GM23338 (cell line): ENCODE results near the gene SARS2. TPM values are rescaled to one million over a fixed set of nuclear protein-coding genes. Genes with fewer than 3 reads are reported as not detected.

Source experiments
- ATAC-seq: fragments of 200-7000 bp; cut with Tn5 transposase; 3 replicates; pipeline ENCODE4 v1.9.1; 2020
- DNase-seq: peaks from one replicate; pipeline ENCODE4 v3.0.0-alpha.2; 2015; ENCODE audit warnings: low spot score
- H2AFZ ChIP-seq: fragments of 200-600 bp; sonication (generic); 2 replicates; pipeline ENCODE4 v1.8.0; 2016; ENCODE audit warnings: antibody characterized with exemption, mild to moderate bottlenecking, moderate library complexity
- H3F3A ChIP-seq: fragments of 200-600 bp; sonication (generic); replicated peaks from 2 replicates; pipeline ENCODE4 v1.8.0; 2017; ENCODE audit warnings: antibody characterized with exemption, mixed run types, low read depth
- H3K27ac ChIP-seq: fragments of 200-600 bp; sonication (generic); 2 replicates; pipeline ENCODE4 v1.6.1; 2016; ENCODE audit warnings: low read depth
- H3K27me3 ChIP-seq: fragments of 200-600 bp; sonication (generic); 2 replicates; pipeline ENCODE4 v1.8.0; 2016; ENCODE audit warnings: mild to moderate bottlenecking, mixed run types, moderate library complexity; ENCODE audit not compliant: insufficient read depth
- H3K36me3 ChIP-seq: fragments of 200-600 bp; sonication (generic); 2 replicates; pipeline ENCODE4 v1.8.0; 2016; ENCODE audit warnings: mild to moderate bottlenecking; ENCODE audit not compliant: insufficient read depth
- H3K4me1 ChIP-seq: fragments of 200-600 bp; sonication (generic); 2 replicates; pipeline ENCODE4 v1.8.0; 2016; ENCODE audit warnings: mild to moderate bottlenecking, moderate library complexity; ENCODE audit not compliant: insufficient read depth
- H3K4me2 ChIP-seq: fragments of 200-600 bp; sonication (generic); 2 replicates; pipeline ENCODE4 v1.7.1; 2017; ENCODE audit warnings: mixed run types
- H3K4me3 ChIP-seq: fragments of 200-600 bp; sonication (generic); 2 replicates; pipeline ENCODE4 v1.6.1; 2016; ENCODE audit warnings: mixed run types
- H3K79me2 ChIP-seq: fragments of 200-600 bp; sonication (generic); replicated peaks from 2 replicates; pipeline ENCODE4 v1.8.0; 2017; ENCODE audit warnings: mild to moderate bottlenecking; ENCODE audit not compliant: insufficient read depth
- H3K9me2 ChIP-seq: fragments of 200-600 bp; sonication (generic); 2 replicates; pipeline ENCODE4 v1.8.0; 2017; ENCODE audit not compliant: insufficient read depth
- H4K20me1 ChIP-seq: fragments of 200-600 bp; sonication (generic); replicated peaks from 2 replicates; pipeline ENCODE4 v1.8.0; 2017; ENCODE audit warnings: mild to moderate bottlenecking; ENCODE audit not compliant: insufficient read depth
- H3K27ac Mint-ChIP-seq: 2 replicates; pipeline ENCODE4 v1.8.0; 2020; ENCODE audit warnings: inconsistent platforms, mild to moderate bottlenecking, moderate library complexity, mixed read lengths
- H3K27me3 Mint-ChIP-seq: 3 replicates; pipeline ENCODE4 v1.8.0; 2022; ENCODE audit warnings: low read depth, mild to moderate bottlenecking, moderate library complexity, mixed read lengths, inconsistent platforms; ENCODE audit not compliant: insufficient read depth, poor library complexity
- H3K36me3 Mint-ChIP-seq: 3 replicates; pipeline ENCODE4 v1.8.0; 2021; ENCODE audit warnings: low read depth, mild to moderate bottlenecking, inconsistent platforms, moderate library complexity, mixed read lengths
- H3K4me1 Mint-ChIP-seq: 3 replicates; pipeline ENCODE4 v1.8.0; 2020; ENCODE audit warnings: mild to moderate bottlenecking, inconsistent platforms, mixed read lengths
- H3K4me3 Mint-ChIP-seq: 3 replicates; pipeline ENCODE4 v1.8.0; 2021; ENCODE audit warnings: moderate library complexity, mild to moderate bottlenecking, inconsistent platforms, mixed read lengths
- H3K9me3 Mint-ChIP-seq: 3 replicates; pipeline ENCODE4 v1.8.0; 2020; ENCODE audit warnings: moderate library complexity, mild to moderate bottlenecking, inconsistent platforms, mixed read lengths
- CREB1 ChIP-seq: fragments of 250-450 bp; sonication (Bioruptor Pico); IDR thresholded peaks from 2 replicates; pipeline ENCODE4 v1.5.0; 2020; ENCODE audit warnings: low read depth, mild to moderate bottlenecking, moderate library complexity
- EZH2phosphoT487 ChIP-seq: fragments of 200-600 bp; sonication (generic); IDR thresholded peaks from one replicate; pipeline ENCODE4 v1.8.1; 2018; ENCODE audit warnings: antibody characterized with exemption; ENCODE audit not compliant: unreplicated experiment
- JUNB ChIP-seq: IDR thresholded peaks from one replicate; pipeline ENCODE4 v1.6.1; 2016; ENCODE audit warnings: antibody characterized with exemption; ENCODE audit not compliant: unreplicated experiment
- NANOG ChIP-seq: IDR thresholded peaks from 2 replicates; pipeline ENCODE4 v1.6.1; 2016; ENCODE audit warnings: antibody characterized with exemption, borderline replicate concordance
- POLR2AphosphoS5 ChIP-seq: IDR thresholded peaks from 2 replicates; pipeline ENCODE4 v1.6.1; 2016; ENCODE audit warnings: antibody characterized with exemption, low read depth
- STAT1 ChIP-seq: IDR thresholded peaks from one replicate; pipeline ENCODE4 v1.6.1; 2016; ENCODE audit warnings: antibody characterized with exemption; ENCODE audit not compliant: unreplicated experiment
- ZNF114 ChIP-seq: fragments of 250-450 bp; sonication (Bioruptor Pico); IDR thresholded peaks from 2 replicates; pipeline ENCODE4 v1.5.0; 2020; ENCODE audit warnings: mild to moderate bottlenecking, moderate library complexity
- ZNF331 ChIP-seq: fragments of 250-450 bp; sonication (Bioruptor Pico); IDR thresholded peaks from 2 replicates; pipeline ENCODE4 v1.5.0; 2020; ENCODE audit warnings: low read depth, mild to moderate bottlenecking, moderate library complexity
- polyA plus RNA-seq: library from polyadenylated mRNA; unstranded; fragments of >200 nt; fragmentation: Nextera tagmentation; extraction: Ambion mirVana; gene quantifications from 2 replicates; pipeline ENCODE4 v1.2.1, GENCODE V29; 2016
- total RNA-seq: library from RNA; depleted of rRNA; stranded (reverse); fragments of >200 nt; shearing (Covaris generic); gene quantifications from 2 replicates; pipeline ENCODE4 v1.2.3, GENCODE V29; 2014
- TF ChIP-seq, protein P1 (sequence below), 2 experiments: fragments of 200-600 bp in 1 of 2; sonication (generic) in 1 of 2; conservative IDR thresholded peaks; 2 replicates each; pipeline versions ENCODE4 v1.5.1 to v1.6.1; 2016 to 2017; ENCODE audit warnings: antibody characterized with exemption in 2 of 2, low read depth in 2 of 2, mild to moderate bottlenecking in 2 of 2, moderate library complexity in 1 of 2
- TF ChIP-seq, protein P2 (sequence below): IDR thresholded peaks from 2 replicates; pipeline ENCODE4 v1.6.1; 2016; ENCODE audit warnings: antibody characterized with exemption
- TF ChIP-seq, protein P3 (sequence below): fragments of 250-450 bp; sonication (Bioruptor Pico); IDR thresholded peaks from 2 replicates; pipeline ENCODE4 v1.5.0; 2020; ENCODE audit warnings: mild to moderate bottlenecking, moderate library complexity

Gene SARS2
- total and polyA plus RNA-seq, 2 experiments from 2014 or later, result 70.6 to 75.7 TPM

DNA sequence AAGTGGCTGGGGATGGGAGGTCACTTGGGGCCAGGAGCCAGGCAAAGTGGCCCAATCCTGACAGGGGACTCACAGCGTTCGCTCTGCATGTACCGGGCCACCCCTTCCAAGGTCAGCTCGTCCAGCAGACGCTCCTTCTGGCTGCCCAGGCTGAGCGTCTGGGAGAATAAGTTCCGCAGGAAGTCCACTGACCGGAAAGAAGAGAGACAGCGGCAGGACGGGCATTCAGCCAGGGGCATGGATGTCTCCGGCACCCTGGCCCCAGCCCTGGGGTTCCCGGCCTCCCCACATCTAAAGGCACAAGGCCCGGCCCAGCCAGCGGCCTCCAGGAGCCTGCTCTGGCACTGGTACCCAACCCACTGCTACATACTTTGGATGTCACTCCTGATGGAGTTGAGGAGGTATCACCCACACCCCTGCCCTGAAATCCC is 37.2 kb downstream of the SARS2 start (continued):
- TF ChIP-seq ZNF114 (CRISPR knock-in tag) (no peak), NANOG (no peak), STAT1 (no peak), JUNB (no peak), EZH2phosphoT487 (no peak), CREB1 (CRISPR knock-in tag) (no peak)
- TF ChIP-seq, protein P1, sequence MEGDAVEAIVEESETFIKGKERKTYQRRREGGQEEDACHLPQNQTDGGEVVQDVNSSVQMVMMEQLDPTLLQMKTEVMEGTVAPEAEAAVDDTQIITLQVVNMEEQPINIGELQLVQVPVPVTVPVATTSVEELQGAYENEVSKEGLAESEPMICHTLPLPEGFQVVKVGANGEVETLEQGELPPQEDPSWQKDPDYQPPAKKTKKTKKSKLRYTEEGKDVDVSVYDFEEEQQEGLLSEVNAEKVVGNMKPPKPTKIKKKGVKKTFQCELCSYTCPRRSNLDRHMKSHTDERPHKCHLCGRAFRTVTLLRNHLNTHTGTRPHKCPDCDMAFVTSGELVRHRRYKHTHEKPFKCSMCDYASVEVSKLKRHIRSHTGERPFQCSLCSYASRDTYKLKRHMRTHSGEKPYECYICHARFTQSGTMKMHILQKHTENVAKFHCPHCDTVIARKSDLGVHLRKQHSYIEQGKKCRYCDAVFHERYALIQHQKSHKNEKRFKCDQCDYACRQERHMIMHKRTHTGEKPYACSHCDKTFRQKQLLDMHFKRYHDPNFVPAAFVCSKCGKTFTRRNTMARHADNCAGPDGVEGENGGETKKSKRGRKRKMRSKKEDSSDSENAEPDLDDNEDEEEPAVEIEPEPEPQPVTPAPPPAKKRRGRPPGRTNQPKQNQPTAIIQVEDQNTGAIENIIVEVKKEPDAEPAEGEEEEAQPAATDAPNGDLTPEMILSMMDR (conservative IDR thresholded peaks at IDR 0.05; ENCODE audit: low read depth in 2 of 2), result no peak

DNA sequence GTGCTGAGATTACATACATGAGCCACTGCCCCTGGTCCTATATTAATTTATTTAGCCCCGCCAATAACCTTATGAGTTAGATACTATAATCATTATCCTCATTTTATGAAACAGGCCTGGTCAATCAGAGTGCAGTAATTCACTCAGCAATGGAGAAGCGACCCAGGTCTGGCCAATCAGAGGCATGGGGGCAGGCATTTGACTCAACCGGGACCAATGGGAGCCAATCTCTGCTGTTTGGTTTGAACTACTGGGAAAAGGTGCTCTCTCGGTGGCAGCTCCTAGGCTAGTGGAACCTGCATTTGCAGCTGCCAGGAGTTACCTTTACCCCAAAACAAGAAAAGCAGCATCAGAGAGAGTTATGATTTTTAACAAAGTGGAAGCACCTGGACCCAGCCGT is 37.7 kb downstream of the SARS2 start:
- H3K4me1 ChIP-seq, result no peaks in the 10 kb centered on the region
- peak; percentile 42 for DNase-seq
- no peaks in the 10 kb centered on the region for H3K79me2 ChIP-seq
- peaks cover 3% of the 10 kb centered on the region; the same call in 2 of the 3 replicates for H3K4me1 Mint-ChIP-seq
- H3K27ac ChIP-seq, result no peak overlapping the region
- no peak overlapping the region for H3K27ac Mint-ChIP-seq
- ATAC-seq, result peak; percentile 73
- H3K36me3 ChIP-seq, result no peaks in the 10 kb centered on the region
- 0 out of 3 replicates have a peak, but pooled peaks cover 3% of the 10 kb centered on the region for H3K36me3 Mint-ChIP-seq
- no peaks in the 10 kb centered on the region for H3K9me2 ChIP-seq
- no peaks in the 10 kb centered on the region for H3F3A ChIP-seq
- no peaks in the 10 kb centered on the region for H3K27me3 ChIP-seq
- H3K4me2 ChIP-seq, result no peak overlapping the region
- H3K9me3 Mint-ChIP-seq, result no peaks in the 10 kb centered on the region; the same call in 2 of the 3 replicates
- H2AFZ ChIP-seq, result no peak overlapping the region
- H3K27me3 Mint-ChIP-seq, result peaks cover 3% of the 10 kb centered on the region
- no peak overlapping the region; the same call in 2 of the 3 replicates for H3K4me3 Mint-ChIP-seq
- H4K20me1 ChIP-seq, result no peaks in the 10 kb centered on the region
- TF ChIP-seq, protein P2, sequence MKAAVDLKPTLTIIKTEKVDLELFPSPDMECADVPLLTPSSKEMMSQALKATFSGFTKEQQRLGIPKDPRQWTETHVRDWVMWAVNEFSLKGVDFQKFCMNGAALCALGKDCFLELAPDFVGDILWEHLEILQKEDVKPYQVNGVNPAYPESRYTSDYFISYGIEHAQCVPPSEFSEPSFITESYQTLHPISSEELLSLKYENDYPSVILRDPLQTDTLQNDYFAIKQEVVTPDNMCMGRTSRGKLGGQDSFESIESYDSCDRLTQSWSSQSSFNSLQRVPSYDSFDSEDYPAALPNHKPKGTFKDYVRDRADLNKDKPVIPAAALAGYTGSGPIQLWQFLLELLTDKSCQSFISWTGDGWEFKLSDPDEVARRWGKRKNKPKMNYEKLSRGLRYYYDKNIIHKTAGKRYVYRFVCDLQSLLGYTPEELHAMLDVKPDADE, result no peak
- TF ChIP-seq, protein P3, sequence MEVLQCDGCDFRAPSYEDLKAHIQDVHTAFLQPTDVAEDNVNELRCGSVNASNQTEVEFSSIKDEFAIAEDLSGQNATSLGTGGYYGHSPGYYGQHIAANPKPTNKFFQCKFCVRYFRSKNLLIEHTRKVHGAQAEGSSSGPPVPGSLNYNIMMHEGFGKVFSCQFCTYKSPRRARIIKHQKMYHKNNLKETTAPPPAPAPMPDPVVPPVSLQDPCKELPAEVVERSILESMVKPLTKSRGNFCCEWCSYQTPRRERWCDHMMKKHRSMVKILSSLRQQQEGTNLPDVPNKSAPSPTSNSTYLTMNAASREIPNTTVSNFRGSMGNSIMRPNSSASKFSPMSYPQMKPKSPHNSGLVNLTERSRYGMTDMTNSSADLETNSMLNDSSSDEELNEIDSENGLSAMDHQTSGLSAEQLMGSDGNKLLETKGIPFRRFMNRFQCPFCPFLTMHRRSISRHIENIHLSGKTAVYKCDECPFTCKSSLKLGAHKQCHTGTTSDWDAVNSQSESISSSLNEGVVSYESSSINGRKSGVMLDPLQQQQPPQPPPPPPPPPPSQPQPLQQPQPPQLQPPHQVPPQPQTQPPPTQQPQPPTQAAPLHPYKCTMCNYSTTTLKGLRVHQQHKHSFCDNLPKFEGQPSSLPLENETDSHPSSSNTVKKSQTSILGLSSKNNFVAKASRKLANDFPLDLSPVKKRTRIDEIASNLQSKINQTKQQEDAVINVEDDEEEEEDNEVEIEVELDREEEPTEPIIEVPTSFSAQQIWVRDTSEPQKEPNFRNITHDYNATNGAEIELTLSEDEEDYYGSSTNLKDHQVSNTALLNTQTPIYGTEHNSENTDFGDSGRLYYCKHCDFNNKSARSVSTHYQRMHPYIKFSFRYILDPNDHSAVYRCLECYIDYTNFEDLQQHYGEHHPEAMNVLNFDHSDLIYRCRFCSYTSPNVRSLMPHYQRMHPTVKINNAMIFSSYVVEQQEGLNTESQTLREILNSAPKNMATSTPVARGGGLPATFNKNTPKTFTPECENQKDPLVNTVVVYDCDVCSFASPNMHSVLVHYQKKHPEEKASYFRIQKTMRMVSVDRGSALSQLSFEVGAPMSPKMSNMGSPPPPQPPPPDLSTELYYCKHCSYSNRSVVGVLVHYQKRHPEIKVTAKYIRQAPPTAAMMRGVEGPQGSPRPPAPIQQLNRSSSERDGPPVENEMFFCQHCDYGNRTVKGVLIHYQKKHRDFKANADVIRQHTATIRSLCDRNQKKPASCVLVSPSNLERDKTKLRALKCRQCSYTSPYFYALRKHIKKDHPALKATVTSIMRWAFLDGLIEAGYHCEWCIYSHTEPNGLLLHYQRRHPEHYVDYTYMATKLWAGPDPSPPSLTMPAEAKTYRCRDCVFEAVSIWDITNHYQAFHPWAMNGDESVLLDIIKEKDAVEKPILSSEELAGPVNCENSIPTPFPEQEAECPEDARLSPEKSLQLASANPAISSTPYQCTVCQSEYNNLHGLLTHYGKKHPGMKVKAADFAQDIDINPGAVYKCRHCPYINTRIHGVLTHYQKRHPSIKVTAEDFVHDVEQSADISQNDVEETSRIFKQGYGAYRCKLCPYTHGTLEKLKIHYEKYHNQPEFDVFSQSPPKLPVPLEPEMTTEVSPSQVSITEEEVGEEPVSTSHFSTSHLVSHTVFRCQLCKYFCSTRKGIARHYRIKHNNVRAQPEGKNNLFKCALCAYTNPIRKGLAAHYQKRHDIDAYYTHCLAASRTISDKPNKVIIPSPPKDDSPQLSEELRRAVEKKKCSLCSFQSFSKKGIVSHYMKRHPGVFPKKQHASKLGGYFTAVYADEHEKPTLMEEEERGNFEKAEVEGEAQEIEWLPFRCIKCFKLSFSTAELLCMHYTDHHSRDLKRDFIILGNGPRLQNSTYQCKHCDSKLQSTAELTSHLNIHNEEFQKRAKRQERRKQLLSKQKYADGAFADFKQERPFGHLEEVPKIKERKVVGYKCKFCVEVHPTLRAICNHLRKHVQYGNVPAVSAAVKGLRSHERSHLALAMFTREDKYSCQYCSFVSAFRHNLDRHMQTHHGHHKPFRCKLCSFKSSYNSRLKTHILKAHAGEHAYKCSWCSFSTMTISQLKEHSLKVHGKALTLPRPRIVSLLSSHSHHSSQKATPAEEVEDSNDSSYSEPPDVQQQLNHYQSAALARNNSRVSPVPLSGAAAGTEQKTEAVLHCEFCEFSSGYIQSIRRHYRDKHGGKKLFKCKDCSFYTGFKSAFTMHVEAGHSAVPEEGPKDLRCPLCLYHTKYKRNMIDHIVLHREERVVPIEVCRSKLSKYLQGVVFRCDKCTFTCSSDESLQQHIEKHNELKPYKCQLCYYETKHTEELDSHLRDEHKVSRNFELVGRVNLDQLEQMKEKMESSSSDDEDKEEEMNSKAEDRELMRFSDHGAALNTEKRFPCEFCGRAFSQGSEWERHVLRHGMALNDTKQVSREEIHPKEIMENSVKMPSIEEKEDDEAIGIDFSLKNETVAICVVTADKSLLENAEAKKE (CRISPR knock-in tag), result no peak
- TF ChIP-seq CREB1 (CRISPR knock-in tag), result no peak
- TF ChIP-seq JUNB, result no peak
- no peak for TF ChIP-seq ZNF331 (CRISPR knock-in tag)
- TF ChIP-seq STAT1, result no peak
- TF ChIP-seq, protein P1 (conservative IDR thresholded peaks at IDR 0.05; ENCODE audit: low read depth in 2 of 2), result no peak
- no peak for TF ChIP-seq POLR2AphosphoS5
- H3K4me3 ChIP-seq, result no peak overlapping the region
